RWPE2 (cell line): ENCODE data around the gene TFR2.

Experiments used
- ATAC-seq: fragments of 200-7000 bp; cut with Tn5 transposase; 3 replicates; pipeline ENCODE4 v1.9.1; 2021; ENCODE audit warnings: low read depth
- DNase-seq: peaks from one replicate; pipeline ENCODE4 v3.0.0-alpha.2; 2020; ENCODE audit warnings: low spot score
- H3K27ac ChIP-seq: fragments of 450-650 bp; 2 replicates; pipeline ENCODE4 v1.5.1; 2017; ENCODE audit warnings: mild to moderate bottlenecking; ENCODE audit not compliant: poor library complexity, severe bottlenecking
- H3K27me3 ChIP-seq: fragments of 250-450 bp; sonication (Bioruptor Pico); 2 replicates; pipeline ENCODE4 v1.5.1; 2021; ENCODE audit warnings: mild to moderate bottlenecking, moderate library complexity; ENCODE audit not compliant: insufficient read depth, poor library complexity, severe bottlenecking
- H3K36me3 ChIP-seq: fragments of 250-450 bp; sonication (Bioruptor Pico); 2 replicates; pipeline ENCODE4 v1.5.1; 2020; ENCODE audit warnings: low read depth, mild to moderate bottlenecking, moderate library complexity
- H3K4me1 ChIP-seq: fragments of 250-450 bp; sonication (Bioruptor Pico); 2 replicates; pipeline ENCODE4 v1.5.1; 2021; ENCODE audit warnings: mild to moderate bottlenecking, moderate library complexity; ENCODE audit not compliant: insufficient read depth, poor library complexity, severe bottlenecking
- H3K4me3 ChIP-seq: fragments of 250-450 bp; sonication (Bioruptor Pico); 2 replicates; pipeline ENCODE4 v1.5.1; 2021; ENCODE audit warnings: mild to moderate bottlenecking, moderate library complexity; ENCODE audit not compliant: severe bottlenecking
- H3K9me3 ChIP-seq: fragments of 250-450 bp; sonication (Bioruptor Pico); 2 replicates; pipeline ENCODE4 v1.5.1; 2021; ENCODE audit warnings: mild to moderate bottlenecking, moderate library complexity; ENCODE audit not compliant: severe bottlenecking
- CTCF ChIP-seq: fragments of 450-650 bp; IDR thresholded peaks from one replicate; pipeline ENCODE4 v1.5.1; 2017; ENCODE audit warnings: mild to moderate bottlenecking, moderate library complexity; ENCODE audit not compliant: poor library complexity, severe bottlenecking

Gene TFR2

DNA sequence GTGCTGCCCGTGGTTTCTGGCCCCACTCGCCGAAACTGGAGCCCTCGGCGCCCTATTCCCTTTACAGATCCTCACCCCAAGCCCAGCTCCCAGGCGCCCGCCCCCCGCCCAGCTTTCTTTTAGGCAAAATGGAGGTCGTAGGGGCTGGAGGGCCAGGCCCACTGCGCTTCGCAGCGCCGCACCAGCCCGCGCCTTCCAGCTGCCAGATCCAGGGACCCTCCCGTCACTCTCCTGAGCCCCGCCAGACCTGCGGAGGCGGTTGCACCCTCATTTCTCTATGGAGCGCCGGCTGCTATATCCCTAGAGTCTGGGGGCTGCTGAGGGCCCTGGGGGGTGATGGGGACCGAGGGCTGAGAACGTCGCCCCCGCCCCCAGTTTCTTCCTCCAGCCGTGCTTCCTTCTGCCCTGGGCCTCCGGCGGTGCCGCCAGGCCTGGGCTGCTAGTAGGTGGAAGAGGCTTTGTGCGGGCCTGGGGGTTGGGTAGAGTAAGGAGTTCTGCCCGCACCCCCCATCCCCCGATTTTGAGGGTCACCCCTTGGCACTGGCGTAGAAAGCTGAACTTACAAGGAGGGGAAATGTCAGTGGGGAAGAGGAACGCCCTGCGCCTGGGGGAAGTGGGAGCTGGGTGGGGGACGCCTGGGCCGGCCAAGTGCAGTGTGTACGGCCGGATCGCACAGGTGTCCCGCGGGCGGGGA, 33.2 kb upstream of the TFR2 start:
- DNase-seq (no peak), ATAC-seq (no peak)
- Histone ChIP-seq H3K9me3 (no peaks in the 10 kb centered on the region), H3K27ac (peak overlapping the region; percentile 75), H3K27me3 (no peaks in the 10 kb centered on the region), H3K4me3 (peak overlapping the region; percentile 92), H3K36me3 (peaks cover 33% of the 10 kb centered on the region), H3K4me1 (no peaks in the 10 kb centered on the region)
- no peak for TF ChIP-seq CTCF

DNA sequence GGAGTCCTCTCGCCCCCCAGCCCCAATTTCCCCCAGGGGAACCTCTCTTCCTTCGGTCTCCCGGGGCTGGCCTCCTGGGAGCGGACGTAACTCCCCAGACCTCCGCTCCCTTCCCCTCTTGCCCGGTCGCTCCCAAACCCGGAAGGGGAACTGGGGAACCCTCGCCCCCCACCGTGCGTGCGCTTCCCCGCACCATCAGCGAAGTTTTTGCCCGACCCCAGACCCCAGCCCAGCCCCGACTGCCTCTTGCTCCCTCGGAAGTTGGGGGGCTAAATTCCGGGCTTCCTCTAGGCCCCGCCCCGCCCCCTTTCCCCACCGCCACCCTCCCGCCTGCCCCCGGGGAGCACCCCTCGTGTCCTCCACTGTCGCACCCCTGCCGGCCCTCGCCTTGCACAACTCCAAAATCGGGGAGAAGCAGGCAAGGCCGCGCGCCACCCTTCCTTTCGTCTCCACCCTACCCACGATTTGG, 32.6 kb upstream of the TFR2 start:
- DNase-seq, result no peak
- no peaks in the 10 kb centered on the region for H3K9me3 ChIP-seq
- no peaks in the 10 kb centered on the region for H3K27me3 ChIP-seq
- H3K27ac ChIP-seq, result peak overlapping the region; percentile 75
- TF ChIP-seq CTCF, result no peak
- H3K36me3 ChIP-seq, result peaks cover 27% of the 10 kb centered on the region
- H3K4me1 ChIP-seq, result no peaks in the 10 kb centered on the region
- no peak for ATAC-seq
- H3K4me3 ChIP-seq, result peak overlapping the region; percentile 92

- ATAC-seq (peak; percentile 69), DNase-seq (peak; percentile 97)
- H3K27me3 ChIP-seq, result no peaks in the 10 kb centered on the region
- H3K4me3 ChIP-seq, result peak within 1 kb of the TSS; percentile 92
- peak within 1 kb of the TSS; percentile 75 for H3K27ac ChIP-seq
- peaks cover 21% of the 10 kb centered on the region for H3K36me3 ChIP-seq
- no peaks in the 10 kb centered on the region for H3K4me1 ChIP-seq
- H3K9me3 ChIP-seq, result no peaks in the 10 kb centered on the region
- TF ChIP-seq CTCF, result no peak
Observed at GRCh38 chr7:100673302-100673941, 32.1 kb upstream of the TFR2 start, which contains the start of gene GNB2. TSS of gene GNB2 (plus strand) at chr7:100673740. CDS start at chr7:100676266, 2,526 bp downstream.

GRCh38 chr7:100671353-100672327, 30.3 kb upstream of the TFR2 start:
- no peak for TF ChIP-seq CTCF
- Histone ChIP-seq H3K36me3 (peaks cover 3% of the 10 kb centered on the region), H3K27ac (no peak overlapping the region), H3K27me3 (no peaks in the 10 kb centered on the region), H3K4me1 (no peaks in the 10 kb centered on the region), H3K4me3 (no peak overlapping the region), H3K9me3 (no peaks in the 10 kb centered on the region)
- no peak for DNase-seq
- ATAC-seq, result no peak
